HepG2 (cell line): ENCODE results near the gene KRT1. TPM values are rescaled to one million over a fixed set of nuclear protein-coding genes. Genes with fewer than 3 reads are reported as not detected.

ENCODE experiments used
- ATAC-seq: fragments of 200-7000 bp; cut with Tn5 transposase; 3 replicates; pipeline ENCODE4 v1.9.1; 2020; ENCODE audit warnings: mild to moderate bottlenecking, moderate library complexity
- BruUV-seq: library from RNA; stranded (reverse); fragments of 400-500 nt; replicated peaks from 2 replicates; lab custom pipeline; 2021; lab: Mats Ljungman, UMichigan
- CTCF ChIA-PET: fragments of 300-600 bp; formaldehyde crosslinking; extraction: SDS; loops from one replicate; lab custom pipeline; 2021; ENCODE audit warnings: low total read pairs, inconsistent platforms, low intra/inter-chr PET ratio; lab: Yijun Ruan, JAX
- POLR2A ChIA-PET: fragments of 350-600 bp; sonication (Branson Sonifier 250); formaldehyde crosslinking; loops from one replicate; lab custom pipeline; 2020; ENCODE audit warnings: antibody characterized with exemption, inconsistent platforms; lab: Yijun Ruan, JAX
- DNase-seq: peaks from one replicate; pipeline ENCODE4 v3.0.0-alpha.2; 2015; ENCODE audit warnings: low spot score
- FAIRE-seq: peaks from 3 replicates; lab custom pipeline; 2011; peaks lifted over from hg19 to GRCh38; lab: Jason Lieb, UNC
- H2AFZ ChIP-seq: one replicate; pipeline ENCODE4 v1.6.1; 2011; ENCODE audit warnings: low read length, inconsistent platforms
- H3K27ac ChIP-seq: fragments of 300-600 bp; 3 replicates; pipeline ENCODE4 v1.8.0; 2011; ENCODE audit warnings: mixed run types, mild to moderate bottlenecking, mixed read lengths, low read length, inconsistent platforms; ENCODE audit not compliant: insufficient read depth; ENCODE audit errors: extremely low read length
- H3K27me3 ChIP-seq, 2 experiments: fragments of 200-600 bp in 1 of 2; 2 replicates in 1 of 2; 3 replicates in 1 of 2; pipeline versions ENCODE4 v1.6.0 to v1.8.0; 2011; ENCODE audit warnings: low read length in 2 of 2, mild to moderate bottlenecking in 2 of 2, moderate library complexity in 2 of 2, inconsistent platforms in 1 of 2; ENCODE audit not compliant: insufficient read depth in 2 of 2, control insufficient read depth in 1 of 2
- H3K36me3 ChIP-seq, 2 experiments: fragments of 200-600 bp in 1 of 2; replicated peaks in 1 of 2; 2 replicates in 1 of 2; 3 replicates in 1 of 2; pipeline versions ENCODE4 v1.5.1 to v1.8.0; 2011; ENCODE audit warnings: low read length in 2 of 2, inconsistent platforms in 1 of 2; ENCODE audit not compliant: insufficient read depth in 2 of 2, control insufficient read depth in 1 of 2
- H3K4me1 ChIP-seq: 2 replicates; pipeline ENCODE4 v1.5.1; 2012; ENCODE audit warnings: low read length, inconsistent platforms; ENCODE audit not compliant: insufficient read depth
- H3K4me2 ChIP-seq: 2 replicates; pipeline ENCODE4 v1.6.0; 2011; ENCODE audit warnings: low read depth, low read length, inconsistent platforms
- H3K4me3 ChIP-seq, 3 experiments: fragments of 200-600 bp in 1 of 3; sonication (generic), shearing (Covaris generic) in 1 of 3; replicated peaks in 1 of 3; 2 replicates each; pipeline ENCODE4 v1.5.1; 2011 to 2016; ENCODE audit warnings: low read length in 3 of 3, inconsistent platforms in 2 of 3, low read depth in 2 of 3, mild to moderate bottlenecking in 2 of 3, control low read depth in 1 of 3, mixed read lengths in 1 of 3; ENCODE audit not compliant: insufficient read depth in 1 of 3
- H3K79me2 ChIP-seq: one replicate; pipeline ENCODE4 v1.6.1; 2011; ENCODE audit warnings: low read length, inconsistent platforms; ENCODE audit not compliant: insufficient read depth
- H3K9ac ChIP-seq: 2 replicates; pipeline ENCODE4 v1.6.0; 2011; ENCODE audit warnings: mild to moderate bottlenecking, low read depth, low read length, inconsistent platforms; ENCODE audit not compliant: insufficient read depth
- H3K9me3 ChIP-seq: 2 replicates; pipeline ENCODE4 v1.5.1; 2012; ENCODE audit warnings: mild to moderate bottlenecking, low read length
- H4K20me1 ChIP-seq: 2 replicates; pipeline ENCODE4 v1.6.0; 2011; ENCODE audit warnings: inconsistent platforms, mild to moderate bottlenecking, low read length, moderate library complexity; ENCODE audit not compliant: insufficient read depth
- HBP1 ChIP-seq: IDR thresholded peaks from 2 replicates; pipeline ENCODE4 v1.6.1; 2016; ENCODE audit warnings: low read depth, control low read depth
- KLF15 ChIP-seq: sonication (generic); formaldehyde crosslinking; IDR thresholded peaks from 2 replicates; pipeline ENCODE4 v1.8.1; 2023; ENCODE audit warnings: borderline replicate concordance, mild to moderate bottlenecking, inconsistent platforms, missing genetic modification reagents, mixed read lengths
- MTA1 ChIP-seq: sonication (generic); formaldehyde crosslinking; IDR thresholded peaks from 2 replicates; pipeline ENCODE4 v1.4.0; 2020; ENCODE audit warnings: missing genetic modification reagents, mild to moderate bottlenecking, borderline replicate concordance
- ZFP36L2 ChIP-seq: sonication (generic); formaldehyde crosslinking; IDR thresholded peaks from 2 replicates; pipeline ENCODE4 v1.4.0; 2020; ENCODE audit warnings: missing genetic modification reagents
- ZNF138 ChIP-seq: sonication (generic); formaldehyde crosslinking; IDR thresholded peaks from 2 replicates; pipeline ENCODE4 v1.5.0; 2020; ENCODE audit warnings: mild to moderate bottlenecking, low read depth, missing genetic modification reagents
- ZNF749 ChIP-seq: sonication (generic); formaldehyde crosslinking; IDR thresholded peaks from 2 replicates; pipeline ENCODE4 v1.8.0; 2022; ENCODE audit warnings: mild to moderate bottlenecking, missing genetic modification reagents, moderate library complexity, borderline replicate concordance
- WGBS: methylation state at CpG from one replicate; pipeline ENCODE4 v1.1.6; 2017; ENCODE audit warnings: low lambda C conversion rate; 5-methylcytosine and 5-hydroxymethylcytosine counted together
- in situ Hi-C: cut with HindIII; loops from 2 replicates; pipeline ENCODE4 v1.10.0; 2017; ENCODE audit warnings: low pct_unique_long_range_greater_than_20kb; ENCODE audit not compliant: extremely low pct_ligation_motif_present
- intact Hi-C: fragments of 100-400 bp; cut with micrococcal nuclease; formaldehyde crosslinking; loops from one replicate; pipeline ENCODE4 v1.10.0; 2022; ENCODE audit not compliant: unreplicated experiment
- polyA plus RNA-seq, 8 experiments: library from polyadenylated mRNA; depleted of rRNA in 3 of 8; stranded (reverse) in 7 of 8; unstranded in 1 of 8; fragments of >200 nt; fragmentation: Illumina TruSeq in 4 of 8; extraction: Trizol in 4 of 8; gene quantifications; 2 replicates each; pipeline versions ENCODE4 v1.2.1 to v1.2.3, GENCODE V29; 2011 to 2016; ENCODE audit warnings: low read depth in 4 of 8, missing spikeins in 1 of 8, mixed read lengths in 1 of 8; ENCODE audit not compliant: insufficient read depth in 1 of 8
- total RNA-seq, 5 experiments: library from RNA; depleted of rRNA; stranded (reverse); fragments of >200 nt; fragmentation: Illumina TruSeq; extraction: Trizol; gene quantifications; 2 replicates each; pipeline ENCODE4 v1.2.3, GENCODE V29; 2016; ENCODE audit warnings: low read depth in 1 of 5

Gene KRT1
- total and polyA plus RNA-seq, 2 of the 13 experiments (the other 11 are each of a cell fraction or from before 2014, with no cell fraction given) = not detected

DNA sequence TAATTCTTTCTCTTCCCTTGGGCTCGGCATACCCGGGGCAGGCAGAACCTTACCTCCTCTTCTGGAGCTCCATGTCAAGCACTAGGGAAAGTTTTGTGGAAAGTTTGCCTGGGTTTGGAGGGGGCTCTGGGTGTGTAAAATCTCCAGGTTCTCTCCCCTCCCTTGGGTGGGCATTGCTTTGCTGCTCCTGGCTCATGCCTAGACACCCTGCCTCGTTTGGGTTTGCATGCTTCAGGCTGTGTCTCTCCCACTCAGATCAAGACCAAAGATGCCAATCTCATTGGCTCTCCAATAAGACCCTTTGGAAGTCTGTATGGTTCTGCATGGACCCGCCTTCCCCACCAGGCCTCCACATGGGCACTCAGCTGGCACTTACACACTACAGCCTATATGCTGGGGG, 22.0 kb downstream of the KRT1 start (continued):
- TF ChIP-seq HBP1 (CRISPR knock-in tag) (no peak), KLF15 (CRISPR knock-in tag) (no peak), ZNF138 (CRISPR knock-in tag) (no peak), ZFP36L2 (CRISPR knock-in tag) (no peak)
- TF ChIP-seq, all 625 proteins: peak for 0

DNA sequence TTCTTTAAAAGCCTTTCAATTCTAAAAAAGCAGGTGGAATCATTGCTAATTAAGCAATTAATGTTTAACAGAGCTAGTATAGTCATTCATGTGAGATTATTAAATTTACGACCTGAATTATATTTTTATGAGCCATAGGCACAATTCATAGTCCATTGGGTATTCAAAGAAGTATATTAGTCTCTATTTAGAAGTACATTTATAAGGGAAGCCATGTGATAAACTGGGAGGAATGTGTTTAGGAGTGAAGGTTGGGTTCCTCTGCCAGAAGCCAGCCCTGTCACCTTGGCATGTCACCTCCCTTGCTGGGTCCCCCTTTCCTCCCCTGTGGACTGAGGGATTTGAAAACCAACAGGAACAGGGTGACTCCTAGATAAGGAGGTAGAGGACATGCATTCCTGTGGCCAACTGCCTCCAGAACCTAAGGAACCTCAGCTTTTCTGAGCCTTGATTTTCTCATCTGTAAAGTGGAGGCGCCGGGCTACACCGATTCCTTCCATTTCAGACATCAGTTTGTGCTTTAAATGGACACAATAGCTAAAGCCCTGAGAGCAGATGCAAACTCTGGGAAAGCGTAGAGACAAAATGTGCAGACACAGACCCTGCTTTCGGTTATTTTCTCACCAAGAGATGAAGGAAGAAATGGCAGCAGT, 22.8 kb downstream of the KRT1 start:
- peaks cover 5 to 34% of the 10 kb centered on the region in 2 experiments; a peak in 4 of 5 replicates for H3K27me3 ChIP-seq
- DNase-seq = no peak
- POLR2A ChIA-PET = no interaction called here
- H4K20me1 ChIP-seq = no peaks in the 10 kb centered on the region
- H3K9ac ChIP-seq = no peak overlapping the region
- H3K4me3 ChIP-seq = no peak overlapping the region
- no peaks in the 10 kb centered on the region for H3K4me1 ChIP-seq
- H3K9me3 ChIP-seq = no peaks in the 10 kb centered on the region
- H3K4me2 ChIP-seq = no peak overlapping the region
- no peaks in the 10 kb centered on the region for H3K79me2 ChIP-seq
- WGBS = 8% methylated on average over 6 of the region's 6 CpGs
- no peak overlapping the region for H3K27ac ChIP-seq
- no peak overlapping the region for H2AFZ ChIP-seq
- no peak for TF ChIP-seq ZNF749 (CRISPR knock-in tag)
- TF ChIP-seq MTA1 (CRISPR knock-in tag) = no peak
- TF ChIP-seq, all 625 proteins: peak for 0
- no peaks in the 10 kb centered on the region for H3K36me3 ChIP-seq
- FAIRE-seq (no peak), ATAC-seq (no peak)
- CTCF ChIA-PET = no interaction called here
- intact Hi-C loops = no loop called here
- in situ Hi-C loops = no loop called here
- no TSS peak for BruUV-seq
